Measurements from ENCODE around the gene TMEM176B.

TMEM176B gene

GRCh38 chr7:150799741-150800580, at the start of gene TMEM176B:
TSS of gene TMEM176B (minus strand) at chr7:150800364. CDS start at chr7:150796569, 3,795 bp downstream.
- DNase-seq, result no peak

DNA sequence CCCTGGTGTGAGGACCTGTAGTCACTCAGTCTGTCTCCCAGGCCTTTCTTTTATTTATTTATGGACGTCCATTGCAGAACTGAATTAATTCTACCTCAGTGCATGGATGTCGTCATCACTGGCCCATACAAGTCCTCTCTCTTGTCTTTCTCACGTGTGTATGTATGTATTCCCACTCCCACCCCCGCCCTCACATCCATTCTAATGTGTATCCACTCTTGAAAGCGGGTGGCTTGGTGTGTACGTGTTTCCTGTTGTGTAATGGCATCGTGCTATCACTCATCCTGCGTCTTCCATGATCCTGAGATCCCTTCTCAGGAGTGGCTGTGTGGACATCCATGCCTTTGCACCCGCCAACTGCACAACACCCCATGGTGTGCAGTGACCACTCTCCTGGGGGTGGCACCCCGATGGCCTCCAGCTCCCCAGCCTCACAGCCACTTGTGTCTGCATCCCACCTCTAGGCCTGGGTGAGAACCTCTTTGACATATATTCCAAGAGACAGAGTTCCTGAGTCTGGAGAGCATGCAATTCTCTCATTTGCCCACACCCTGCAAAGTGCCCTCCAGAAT, 49.1 kb upstream of the TMEM176B start:
- DNase-seq, result no peak

DNA sequence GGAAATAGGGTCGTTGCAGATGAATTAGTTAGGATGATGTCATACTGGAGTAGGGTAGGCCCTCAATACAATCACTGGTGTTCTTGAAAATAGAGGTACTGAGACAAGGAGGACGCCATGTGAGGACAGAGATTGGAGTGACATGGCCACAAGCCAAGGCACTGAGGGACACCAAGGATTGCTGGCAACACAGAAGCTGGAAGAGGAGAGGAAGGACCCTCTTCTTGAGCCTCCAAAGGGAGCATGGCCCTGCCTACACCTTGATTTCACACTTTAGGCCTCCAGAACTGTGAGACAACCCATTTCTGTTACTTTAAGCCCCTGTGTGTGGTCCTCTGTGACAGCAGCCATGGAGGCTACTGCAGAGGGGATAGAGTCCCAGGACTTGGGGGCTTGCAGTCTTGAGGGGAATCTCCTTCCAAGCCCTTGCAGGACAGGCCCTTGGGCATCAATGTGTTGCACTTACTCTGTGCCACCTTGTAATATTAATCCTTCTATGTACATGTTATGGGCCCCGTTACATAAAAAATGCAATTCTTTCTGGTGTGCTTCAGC, 48.5 kb upstream of the TMEM176B start:
- DNase-seq, result no peak

DNA sequence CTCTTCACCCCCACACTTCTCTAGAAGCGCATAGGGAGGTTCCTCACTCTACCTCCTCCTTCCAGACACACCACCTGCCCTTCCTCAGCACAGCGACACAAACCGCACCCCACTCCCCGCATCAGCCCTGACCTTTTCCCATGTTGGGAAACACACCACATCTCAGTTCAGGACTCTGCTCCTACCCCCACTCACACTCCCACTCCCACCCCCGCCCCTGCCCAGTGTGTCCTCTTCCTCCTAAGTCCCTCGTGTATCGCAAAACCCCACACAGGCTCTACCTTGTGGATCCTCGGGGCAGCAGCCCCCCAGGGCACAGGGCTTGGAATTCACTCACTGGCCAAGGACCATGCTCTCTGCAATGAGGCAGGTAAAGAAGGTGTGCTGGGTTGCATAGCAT, 47.9 kb upstream of the TMEM176B start:
- DNase-seq, result no peak

DNA sequence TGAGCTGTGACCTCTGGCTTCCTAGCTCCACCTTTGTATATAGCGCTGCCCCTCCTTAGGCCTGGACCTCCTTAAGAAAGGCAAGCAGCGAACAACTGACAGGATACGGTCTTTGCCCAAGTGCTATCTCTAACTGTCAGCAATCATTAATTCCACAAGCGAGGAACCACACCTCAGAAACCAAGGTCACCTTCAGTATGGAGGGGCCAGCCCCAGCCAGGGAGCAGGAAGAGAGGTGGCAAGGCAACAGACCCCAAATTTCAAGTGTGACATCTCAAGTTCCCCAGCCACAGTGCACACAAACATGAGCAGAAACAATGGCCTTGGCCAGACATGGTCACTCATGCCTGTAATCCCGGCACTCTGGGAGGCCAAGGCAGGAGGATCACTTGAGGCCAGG, 47.4 kb upstream of the TMEM176B start:
- no peak for DNase-seq

DNA sequence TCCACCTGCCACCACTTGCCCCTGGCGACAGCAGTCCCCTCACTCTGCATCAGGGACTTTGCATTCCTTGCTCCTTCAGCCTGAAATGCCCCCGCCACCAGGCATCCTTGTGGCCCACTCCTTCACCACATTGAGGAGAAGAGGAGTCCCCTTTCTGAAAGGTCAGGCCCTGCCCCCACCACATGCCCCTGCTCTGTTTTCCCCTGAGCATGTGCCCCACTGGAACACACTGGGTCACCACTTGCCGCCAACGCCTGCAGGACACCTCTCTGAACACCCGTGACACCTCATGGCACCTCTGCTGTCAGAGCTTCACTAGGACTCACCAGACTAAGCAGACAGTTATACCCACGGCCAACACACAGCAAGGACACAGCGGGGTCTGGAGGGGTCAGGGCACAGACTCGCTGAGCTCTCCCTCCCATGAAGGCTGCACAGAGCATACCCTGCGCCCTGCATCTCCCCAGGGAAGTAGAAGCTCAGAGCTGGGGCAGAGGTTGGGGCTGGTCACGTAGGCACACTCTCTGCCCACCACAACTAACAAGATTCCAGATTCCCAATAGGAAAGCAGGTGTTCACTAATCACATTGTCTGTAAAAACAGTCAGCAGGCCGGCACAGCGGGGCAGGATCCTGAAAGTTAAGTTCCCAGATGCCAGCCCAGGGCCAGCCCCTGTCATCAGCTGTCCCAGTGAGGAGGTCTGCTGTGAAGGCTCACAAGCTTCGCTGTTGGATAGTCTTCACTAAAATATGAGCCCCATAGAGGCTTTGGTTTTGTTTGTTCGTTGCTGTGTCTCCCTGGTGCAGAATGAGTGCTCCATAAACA, 46.3 kb upstream of the TMEM176B start:
- DNase-seq, result no peak

GRCh38 chr7:150845421-150845861, 45.3 kb upstream of the TMEM176B start:
- DNase-seq, result no peak

DNA sequence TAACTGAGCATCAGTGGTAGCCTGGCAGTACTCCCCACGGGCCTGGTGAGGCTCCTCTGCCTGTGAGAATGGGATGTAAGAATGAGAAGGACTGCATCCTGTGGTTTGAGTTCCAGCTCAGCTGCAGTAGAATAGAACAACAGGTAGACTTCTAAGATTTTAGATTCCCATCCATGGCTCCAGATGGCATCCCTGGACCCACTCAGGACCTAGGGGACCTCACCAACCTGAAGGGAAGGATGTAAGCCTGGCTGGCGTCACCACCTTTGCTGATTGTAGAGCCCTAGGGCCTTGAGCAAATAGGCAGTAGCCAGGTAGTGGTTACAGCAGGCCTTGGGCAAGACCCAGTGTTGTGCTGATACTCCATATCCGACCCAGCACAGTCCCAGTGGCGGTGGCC, 42.6 kb upstream of the TMEM176B start:
- no peak for DNase-seq

DNA sequence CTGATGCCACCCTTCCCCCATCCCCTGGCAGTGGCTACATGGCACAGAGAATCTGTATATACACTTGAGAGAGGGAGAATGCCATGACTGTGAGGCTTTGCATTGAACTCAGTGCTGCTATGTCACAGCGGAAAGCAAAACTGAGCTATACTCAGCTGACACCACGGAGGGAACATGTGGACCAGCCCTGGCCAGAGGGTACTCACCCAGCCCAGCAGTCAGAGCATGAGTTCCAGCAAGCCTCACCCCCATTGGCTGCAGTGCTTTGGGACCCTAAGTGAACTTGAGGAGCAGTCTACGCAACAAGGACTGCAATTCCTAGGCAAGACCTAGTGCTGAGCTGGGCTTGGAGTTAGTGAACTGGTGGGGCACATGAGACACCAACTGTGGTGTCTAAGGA, 41.9 kb upstream of the TMEM176B start:
- no peak for DNase-seq

GRCh38 chr7:150838965-150839650, 38.9 kb upstream of the TMEM176B start:
- no peak for DNase-seq

DNA sequence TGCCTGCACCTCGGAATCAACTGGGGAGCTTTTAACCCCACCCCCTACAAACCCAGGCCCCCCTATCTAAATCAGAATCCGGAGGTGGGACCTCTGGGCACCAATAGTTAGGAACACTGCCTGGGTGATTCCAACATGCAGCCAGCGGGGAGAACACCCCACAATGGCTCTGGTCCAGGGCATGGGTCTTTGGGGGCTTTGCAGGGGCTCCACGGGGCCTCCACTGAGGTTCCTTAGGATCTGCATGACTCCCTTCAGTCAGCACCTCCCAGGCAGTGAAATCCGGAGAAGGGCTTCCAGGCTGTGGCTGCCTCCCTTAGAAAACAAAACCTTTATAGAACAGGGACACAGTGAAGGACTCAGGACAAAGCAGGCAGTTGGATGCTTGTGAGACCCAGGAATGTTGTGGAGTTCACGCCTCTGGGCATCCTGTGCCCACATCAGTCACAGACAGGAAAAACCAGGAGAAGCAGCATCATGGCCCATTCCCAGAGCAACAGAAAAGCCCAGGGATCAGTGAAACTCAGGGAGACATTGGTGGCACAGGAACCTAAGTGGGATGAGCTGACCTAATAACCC, 35.6 kb upstream of the TMEM176B start:
- DNase-seq, result no peak

GRCh38 chr7:150835019-150835418, 34.9 kb upstream of the TMEM176B start:
- DNase-seq, result no peak

GRCh38 chr7:150831851-150832250, 31.7 kb upstream of the TMEM176B start:
- DNase-seq, result no peak

DNA sequence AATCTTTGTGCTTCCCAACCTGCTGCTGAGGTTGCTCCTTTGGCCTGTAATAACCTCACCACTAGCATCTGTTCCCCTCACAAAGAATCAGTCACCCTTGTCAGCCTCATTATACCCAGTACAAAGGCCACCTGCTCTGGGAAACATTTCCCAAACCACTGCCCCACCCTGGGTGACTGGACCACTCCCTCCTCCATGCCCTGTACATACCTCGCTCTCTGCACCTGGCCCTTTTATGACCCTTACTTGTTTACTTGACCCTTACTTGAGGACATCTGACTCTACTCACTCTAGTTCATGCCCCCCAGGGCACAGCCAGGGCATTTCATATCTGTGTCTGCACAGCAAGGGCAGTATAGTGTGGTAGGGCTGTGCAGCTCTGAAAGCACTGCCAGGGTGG, 30.8 kb upstream of the TMEM176B start:
- DNase-seq, result no peak

DNA sequence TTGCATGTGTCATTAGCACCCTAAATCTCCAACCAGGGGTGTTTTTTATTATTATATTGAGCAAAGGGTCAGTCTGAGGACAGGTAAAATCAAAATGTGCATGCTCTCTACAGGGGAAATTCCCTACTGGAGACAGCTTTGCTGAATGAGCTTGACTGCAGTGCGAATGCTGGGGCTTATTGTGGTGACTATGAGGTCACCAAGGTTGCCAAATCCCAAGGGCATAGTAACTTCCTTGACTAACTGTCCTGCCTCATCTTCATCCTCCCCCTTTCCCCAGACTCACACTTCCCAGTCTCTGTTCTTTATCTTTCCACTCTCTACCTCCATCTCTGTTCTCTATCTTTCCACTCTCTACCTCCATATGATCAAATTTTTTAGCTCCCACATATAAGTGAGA, 29.3 kb upstream of the TMEM176B start:
- no peak for DNase-seq

- no peak for DNase-seq
These were observed 28.2 kb upstream of the TMEM176B start for GRCh38 chr7:150828384-150828783.

GRCh38 chr7:150826061-150826849, 26.1 kb upstream of the TMEM176B start:
- no peak for DNase-seq

DNA sequence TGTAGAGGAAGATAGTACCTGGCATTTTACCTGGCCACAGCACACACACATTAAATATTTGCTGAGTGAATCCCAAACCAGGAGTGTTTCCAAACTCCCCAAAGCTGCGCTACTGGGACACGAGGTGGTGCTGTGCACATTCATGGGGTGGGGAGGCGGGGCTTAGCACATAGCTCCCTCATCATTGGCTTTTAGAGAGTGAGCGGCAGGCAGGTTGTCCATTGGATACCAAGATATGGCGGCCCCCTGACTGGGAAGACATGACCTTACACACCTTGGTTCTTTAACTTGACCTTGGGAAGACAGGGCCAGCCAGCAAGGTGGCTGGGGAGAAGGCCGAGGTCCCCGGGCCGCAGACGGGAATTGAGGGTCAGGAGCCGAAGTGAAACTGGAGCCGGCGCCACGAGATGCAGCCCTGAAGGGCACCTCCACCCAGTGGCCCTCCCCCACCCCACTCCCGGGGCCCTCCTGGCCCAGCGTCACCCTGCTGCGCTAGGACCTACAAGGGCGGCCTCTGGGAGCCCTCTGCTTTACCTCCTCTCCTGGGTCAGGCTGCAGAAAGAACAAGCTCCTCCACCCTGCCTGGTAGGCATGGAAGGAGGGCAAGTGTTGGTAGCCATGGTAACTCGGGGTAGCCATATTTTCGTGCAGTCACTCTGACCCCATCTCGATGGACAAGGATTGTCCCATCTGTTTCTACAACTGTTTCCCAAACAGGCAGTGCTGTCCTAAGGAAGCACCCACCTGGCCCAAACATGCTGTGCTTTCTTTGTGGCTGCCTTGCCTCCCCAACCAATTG, 24.4 kb upstream of the TMEM176B start:
- no peak for DNase-seq

- DNase-seq, result no peak
These were observed 23.4 kb upstream of the TMEM176B start for GRCh38 chr7:150823484-150824126.

GRCh38 chr7:150823043-150823442, 22.9 kb upstream of the TMEM176B start:
- DNase-seq, result no peak
